ENCODE measurements around the gene PSMD2. TPM values are rescaled to one million over a fixed set of nuclear protein-coding genes. Genes with fewer than 3 reads are reported as not detected.

Gene PSMD2
- total and polyA plus RNA-seq, 2 donors (not counting 3 experiments of a cell fraction or from before 2014, with no cell fraction given) = 414 to 435 TPM

GRCh38 chr3:184306341-184306972 lies 7.4 kb downstream of the PSMD2 start:
- no peaks in the 10 kb centered on the region for H3K4me1 ChIP-seq (ENCODE audit: control insufficient read depth, extremely low read depth, insufficient read depth, low read length)
- no peaks in the 10 kb centered on the region for H3K27me3 ChIP-seq (ENCODE audit: control insufficient read depth in 2 of 2, insufficient read depth in 2 of 2, low read length in 2 of 2)
- FAIRE-seq (no peak), DNase-seq (ENCODE audit: low read depth, low spot score) (no peak)
- ChIA-PET CTCF (interaction anchor here (0.7 to 2.3 kb wide), 6 partner anchors 14 to 238 kb away, joined by 3 to 10 read pairs (median 4); partner anchors contain the start of gene FAM131A), POLR2A (no interaction called here)
- dilution Hi-C loops (cut with MboI; ENCODE audit: extremely low pct_ligation_motif_present, low sequenced_read_pairs) (no loop called here), intact Hi-C loops (cut with micrococcal nuclease) (no loop called here)
- no peak overlapping the region for H3K4me3 ChIP-seq (replicated peaks in 1 of 3; ENCODE audit: insufficient read depth in 1 of 3, low read depth in 1 of 3, low read length in 3 of 3)
- TF ChIP-seq EZH2 (IDR thresholded peaks at IDR 0.05; ENCODE audit: borderline replicate concordance, low read depth, low read length, severe bottlenecking) = no peak
- no peak for TF ChIP-seq JUN (IDR thresholded peaks at IDR 0.05; ENCODE audit: borderline replicate concordance, insufficient read depth, insufficient read length, low read depth)
- no peak for TF ChIP-seq FOS (IDR thresholded peaks at IDR 0.05; ENCODE audit: borderline replicate concordance, insufficient read depth, low read length)
- TF ChIP-seq, protein P1, sequence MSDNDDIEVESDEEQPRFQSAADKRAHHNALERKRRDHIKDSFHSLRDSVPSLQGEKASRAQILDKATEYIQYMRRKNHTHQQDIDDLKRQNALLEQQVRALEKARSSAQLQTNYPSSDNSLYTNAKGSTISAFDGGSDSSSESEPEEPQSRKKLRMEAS (IDR thresholded peaks at IDR 0.05; ENCODE audit: insufficient read depth, insufficient read length) = no peak
- no peak for TF ChIP-seq GATA2 (IDR thresholded peaks at IDR 0.05; ENCODE audit: insufficient read depth, insufficient read length, low read depth, low read length)
- no peak for TF ChIP-seq MYC (IDR thresholded peaks at IDR 0.05; ENCODE audit: low read depth, low read length)
- TF ChIP-seq POLR2A (IDR thresholded peaks at IDR 0.05; ENCODE audit: low read depth, low read length) = no peak
- TF ChIP-seq POLR2AphosphoS5 (IDR thresholded peaks at IDR 0.05; ENCODE audit: insufficient read depth, low read depth, low read length) = no peak
- TF ChIP-seq, protein P2, sequence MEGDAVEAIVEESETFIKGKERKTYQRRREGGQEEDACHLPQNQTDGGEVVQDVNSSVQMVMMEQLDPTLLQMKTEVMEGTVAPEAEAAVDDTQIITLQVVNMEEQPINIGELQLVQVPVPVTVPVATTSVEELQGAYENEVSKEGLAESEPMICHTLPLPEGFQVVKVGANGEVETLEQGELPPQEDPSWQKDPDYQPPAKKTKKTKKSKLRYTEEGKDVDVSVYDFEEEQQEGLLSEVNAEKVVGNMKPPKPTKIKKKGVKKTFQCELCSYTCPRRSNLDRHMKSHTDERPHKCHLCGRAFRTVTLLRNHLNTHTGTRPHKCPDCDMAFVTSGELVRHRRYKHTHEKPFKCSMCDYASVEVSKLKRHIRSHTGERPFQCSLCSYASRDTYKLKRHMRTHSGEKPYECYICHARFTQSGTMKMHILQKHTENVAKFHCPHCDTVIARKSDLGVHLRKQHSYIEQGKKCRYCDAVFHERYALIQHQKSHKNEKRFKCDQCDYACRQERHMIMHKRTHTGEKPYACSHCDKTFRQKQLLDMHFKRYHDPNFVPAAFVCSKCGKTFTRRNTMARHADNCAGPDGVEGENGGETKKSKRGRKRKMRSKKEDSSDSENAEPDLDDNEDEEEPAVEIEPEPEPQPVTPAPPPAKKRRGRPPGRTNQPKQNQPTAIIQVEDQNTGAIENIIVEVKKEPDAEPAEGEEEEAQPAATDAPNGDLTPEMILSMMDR (IDR thresholded peaks at IDR 0.05; ENCODE audit: extremely low read depth in 1 of 2, insufficient read depth in 1 of 2, low read depth in 1 of 2, low read length in 2 of 2) = no peak
- H3K9me3 ChIP-seq (replicated peaks; ENCODE audit: control insufficient read depth, insufficient read depth, low read length) = no peaks in the 10 kb centered on the region
- H2AFZ ChIP-seq (ENCODE audit: low read depth, low read length) = no peak overlapping the region
- H3K36me3 ChIP-seq (ENCODE audit: control insufficient read depth in 2 of 2, extremely low read depth in 1 of 2, insufficient read depth in 2 of 2, low read length in 2 of 2) = peaks cover 42 to 51% of the 10 kb centered on the region in 2 experiments
- no TSS peak for BruUV-seq (replicated peaks)
- H3K9me1 ChIP-seq (replicated peaks; ENCODE audit: control insufficient read depth, extremely low read depth, insufficient read depth, low read length) = no peaks in the 10 kb centered on the region
- H3K9ac ChIP-seq (replicated peaks; ENCODE audit: extremely low read depth, insufficient read depth, low read length) = no peak overlapping the region
- H3K27ac ChIP-seq (ENCODE audit: insufficient read depth, low read depth, low read length) = no peak overlapping the region
- peaks cover 31% of the 10 kb centered on the region for H3K79me2 ChIP-seq (ENCODE audit: control insufficient read depth, insufficient read depth, low read length)
- no peak overlapping the region for H3K4me2 ChIP-seq (ENCODE audit: insufficient read depth, low read length)
- no peaks in the 10 kb centered on the region for H4K20me1 ChIP-seq (replicated peaks; ENCODE audit: control insufficient read depth, extremely low read depth, insufficient read depth, low read length)

Data from endothelial cell of umbilical vein (primary cell).